H1 (cell line): Measurements from ENCODE around the gene TSC2. TPM values are rescaled to one million over a fixed set of nuclear protein-coding genes. Genes with fewer than 3 reads are reported as not detected.

ENCODE experiments used
- CTCF ChIA-PET: fragments of 300-600 bp; sonication (Branson Sonifier 250); formaldehyde crosslinking; loops from one replicate; lab custom pipeline; 2021; ENCODE audit not compliant: partially characterized antibody; lab: Charles Lee
- POLR2A ChIA-PET: fragments of 300-600 bp; sonication (Branson Sonifier 250); formaldehyde crosslinking; loops from one replicate; lab custom pipeline; 2021; ENCODE audit warnings: inconsistent platforms; ENCODE audit not compliant: partially characterized antibody; lab: Charles Lee
- DNase-seq, 2 experiments: peaks; one replicate each; pipeline versions ENCODE4 v3.0.0 to v3.0.0-alpha.2; 2010 to 2022; ENCODE audit warnings: low spot score in 2 of 2, low read depth in 1 of 2, mixed read lengths in 1 of 2
- FAIRE-seq: peaks from 2 replicates; lab custom pipeline; 2011; peaks lifted over from hg19 to GRCh38; lab: Jason Lieb, UNC
- H2AFZ ChIP-seq: 2 replicates; pipeline ENCODE4 v1.8.1; 2012; ENCODE audit warnings: low read length, inconsistent platforms
- H2AK5ac ChIP-seq: 2 replicates; pipeline ENCODE4 v1.6.1; 2013; ENCODE audit warnings: low read depth, low read length
- H2BK120ac ChIP-seq: replicated peaks from 2 replicates; pipeline ENCODE3; 2013; ENCODE audit warnings: low read depth, low read length, inconsistent platforms
- H2BK12ac ChIP-seq: 2 replicates; pipeline ENCODE4 v1.6.1; 2013; ENCODE audit warnings: low read depth, low read length
- H2BK15ac ChIP-seq: 2 replicates; pipeline ENCODE4 v1.6.1; 2013; ENCODE audit warnings: low read length
- H2BK20ac ChIP-seq: 2 replicates; pipeline ENCODE4 v1.6.1; 2013; ENCODE audit warnings: low read length
- H2BK5ac ChIP-seq: 2 replicates; pipeline ENCODE4 v1.6.1; 2013; ENCODE audit warnings: low read depth, low read length
- H3K14ac ChIP-seq: 2 replicates; pipeline ENCODE4 v1.6.1; 2013; ENCODE audit warnings: inconsistent platforms; ENCODE audit not compliant: insufficient read length
- H3K18ac ChIP-seq: 2 replicates; pipeline ENCODE4 v1.6.1; 2013; ENCODE audit warnings: low read length; ENCODE audit errors: extremely low read depth
- H3K23ac ChIP-seq: 2 replicates; pipeline ENCODE4 v1.6.1; 2013; ENCODE audit warnings: inconsistent platforms; ENCODE audit not compliant: insufficient read length
- H3K23me2 ChIP-seq: 2 replicates; pipeline ENCODE4 v1.6.1; 2013; ENCODE audit warnings: low read depth, low read length
- H3K27ac ChIP-seq: 2 replicates; pipeline ENCODE4 v1.6.1; 2011; ENCODE audit warnings: low read depth, low read length, inconsistent platforms
- H3K27me3 ChIP-seq, 4 experiments: replicated peaks in 1 of 4; 1 replicate in 1 of 4; 2 replicates in 3 of 4; pipeline versions ENCODE4 v1.6.1 to v1.8.1; 2011 to 2013; ENCODE audit warnings: low read length in 3 of 4, mild to moderate bottlenecking in 3 of 4, inconsistent platforms in 2 of 4, mixed read lengths in 2 of 4, moderate library complexity in 1 of 4; ENCODE audit not compliant: control insufficient read depth in 3 of 4, insufficient read depth in 3 of 4; ENCODE audit errors: extremely low read depth in 1 of 4
- H3K36me3 ChIP-seq, 4 experiments: 2 replicates each; pipeline versions ENCODE4 v1.6.1 to v1.8.1; 2011 to 2013; ENCODE audit warnings: mild to moderate bottlenecking in 4 of 4, low read length in 3 of 4, moderate library complexity in 2 of 4, control low read depth in 1 of 4, inconsistent platforms in 1 of 4; ENCODE audit not compliant: insufficient read depth in 4 of 4, control insufficient read depth in 2 of 4
- H3K4ac ChIP-seq: replicated peaks from 2 replicates; pipeline ENCODE3; 2013; ENCODE audit warnings: low read length, low read depth, mixed read lengths, inconsistent platforms; ENCODE audit not compliant: insufficient read length
- H3K4me1 ChIP-seq, 4 experiments: replicated peaks in 1 of 4; 1 replicate in 1 of 4; 2 replicates in 3 of 4; pipeline versions ENCODE4 v1.6.1 to v1.8.1; 2011 to 2013; ENCODE audit warnings: low read length in 3 of 4, inconsistent platforms in 2 of 4, mixed read lengths in 1 of 4; ENCODE audit not compliant: insufficient read depth in 4 of 4, control insufficient read depth in 3 of 4
- H3K4me2 ChIP-seq, 2 experiments: 2 replicates each; pipeline versions ENCODE4 v1.6.1 to v1.8.1; 2011 to 2013; ENCODE audit warnings: low read depth in 2 of 2, low read length in 2 of 2, control low read depth in 1 of 2, inconsistent platforms in 1 of 2, mild to moderate bottlenecking in 1 of 2; ENCODE audit not compliant: insufficient read depth in 1 of 2
- H3K4me3 ChIP-seq, 4 experiments: fragments of 200-600, 300-600 bp in 1 of 4; sonication (generic), shearing (Covaris generic), sonication (Bioruptor Twin) in 1 of 4; 2 replicates each; pipeline versions ENCODE4 v1.5.1 to v1.8.1; 2011 to 2016; ENCODE audit warnings: low read length in 4 of 4, low read depth in 3 of 4, control low read depth in 2 of 4, inconsistent platforms in 2 of 4, mild to moderate bottlenecking in 2 of 4, mixed read lengths in 1 of 4, moderate library complexity in 1 of 4; ENCODE audit not compliant: insufficient read depth in 2 of 4; ENCODE audit errors: extremely low read depth in 1 of 4
- H3K56ac ChIP-seq: replicated peaks from 2 replicates; pipeline ENCODE3; 2013; ENCODE audit warnings: low read depth, mild to moderate bottlenecking, mixed read lengths, low read length, inconsistent platforms; ENCODE audit not compliant: insufficient read length
- H3K79me1 ChIP-seq: 2 replicates; pipeline ENCODE4 v1.6.1; 2013; ENCODE audit warnings: low read depth, low read length, control low read depth
- H3K79me2 ChIP-seq, 2 experiments: 2 replicates each; pipeline versions ENCODE4 v1.6.1 to v1.8.1; 2012 to 2013; ENCODE audit warnings: low read length in 2 of 2, mild to moderate bottlenecking in 2 of 2, inconsistent platforms in 1 of 2; ENCODE audit not compliant: insufficient read depth in 2 of 2, control insufficient read depth in 1 of 2
- H3K9ac ChIP-seq, 4 experiments: replicated peaks in 1 of 4; 1 replicate in 1 of 4; 2 replicates in 3 of 4; pipeline versions ENCODE4 v1.6.1 to v1.8.1; 2011 to 2013; ENCODE audit warnings: low read depth in 3 of 4, low read length in 3 of 4, control low read depth in 2 of 4, mild to moderate bottlenecking in 2 of 4, moderate library complexity in 2 of 4, inconsistent platforms in 1 of 4; ENCODE audit errors: extremely low read depth in 1 of 4
- H3K9me3 ChIP-seq, 2 experiments: 2 replicates each; pipeline versions ENCODE4 v1.6.1 to v1.8.1; 2012 to 2013; ENCODE audit warnings: mild to moderate bottlenecking in 2 of 2, moderate library complexity in 2 of 2, control low read depth in 1 of 2, inconsistent platforms in 1 of 2, low read depth in 1 of 2, low read length in 1 of 2, mixed read lengths in 1 of 2; ENCODE audit not compliant: insufficient read depth in 2 of 2
- H4K20me1 ChIP-seq, 2 experiments: replicated peaks in 1 of 2; 2 replicates each; pipeline versions ENCODE3 to v1.8.1; 2011 to 2013; ENCODE audit warnings: inconsistent platforms in 2 of 2, low read length in 2 of 2, mild to moderate bottlenecking in 1 of 2; ENCODE audit not compliant: insufficient read depth in 2 of 2, control insufficient read depth in 1 of 2
- H4K5ac ChIP-seq: 2 replicates; pipeline ENCODE4 v1.6.1; 2013; ENCODE audit warnings: low read length, low read depth, mixed read lengths, inconsistent platforms; ENCODE audit not compliant: insufficient read length
- H4K8ac ChIP-seq: 2 replicates; pipeline ENCODE4 v1.8.0; 2013; ENCODE audit warnings: mild to moderate bottlenecking, moderate library complexity, low read length, inconsistent platforms; ENCODE audit not compliant: insufficient read depth; ENCODE audit errors: extremely low read depth
- H4K91ac ChIP-seq: replicated peaks from 2 replicates; pipeline ENCODE3; 2013; ENCODE audit warnings: low read length, mixed read lengths, inconsistent platforms; ENCODE audit not compliant: insufficient read length
- CBX8 ChIP-seq: fragments of 300-800, 300-1000 bp; sonication (generic); IDR thresholded peaks from 2 replicates; pipeline ENCODE4 v1.7.1; 2016; ENCODE audit warnings: low read depth, low read length, borderline replicate concordance
- JUND ChIP-seq: IDR thresholded peaks from 2 replicates; pipeline ENCODE4 v1.6.1; 2011; ENCODE audit warnings: mild to moderate bottlenecking, improper control_type of control experiment, low read length
- KDM4A ChIP-seq: IDR thresholded peaks from one replicate; pipeline ENCODE4 v1.7.1; 2012; ENCODE audit warnings: low read depth, mild to moderate bottlenecking, moderate library complexity, low read length, inconsistent platforms; ENCODE audit not compliant: severe bottlenecking
- POLR2A ChIP-seq, 2 experiments: IDR thresholded peaks; 1 replicate in 1 of 2; 2 replicates in 1 of 2; pipeline ENCODE4 v1.6.1; 2011; ENCODE audit warnings: low read depth in 2 of 2, low read length in 2 of 2, mild to moderate bottlenecking in 2 of 2; ENCODE audit errors: control extremely low read depth in 1 of 2
- RBBP5 ChIP-seq: IDR thresholded peaks from 2 replicates; pipeline ENCODE4 v1.7.1; 2012; ENCODE audit warnings: low read depth, mild to moderate bottlenecking, inconsistent platforms, low read length, moderate library complexity, borderline replicate concordance
- RXRA ChIP-seq: IDR thresholded peaks from 2 replicates; pipeline ENCODE4 v1.6.1; 2011; ENCODE audit warnings: low read depth, mild to moderate bottlenecking, low read length, moderate library complexity; ENCODE audit not compliant: insufficient read depth
- SIN3A ChIP-seq, 2 experiments: IDR thresholded peaks in 1 of 2; conservative IDR thresholded peaks in 1 of 2; 2 replicates each; pipeline ENCODE4 v1.6.1; 2011 to 2012; ENCODE audit warnings: low read length in 2 of 2, improper control_type of control experiment in 1 of 2, low read depth in 1 of 2, mild to moderate bottlenecking in 1 of 2
- SUZ12 ChIP-seq: fragments of 200-600 bp; sonication (generic); IDR thresholded peaks from 2 replicates; pipeline ENCODE4 v1.6.1; 2012; ENCODE audit warnings: mild to moderate bottlenecking, inconsistent platforms, low read length, moderate library complexity, mixed read lengths
- TAF1 ChIP-seq: IDR thresholded peaks from 2 replicates; pipeline ENCODE4 v1.6.1; 2011; ENCODE audit warnings: mild to moderate bottlenecking, low read depth, low read length
- TBP ChIP-seq: IDR thresholded peaks from 2 replicates; pipeline ENCODE4 v1.6.1; 2011; ENCODE audit warnings: low read depth, low read length, improper control_type of control experiment
- WGBS, 2 experiments: shearing (Covaris generic) in 1 of 2; methylation state at CpG; one replicate each; pipeline versions ENCODE4 v1.1.6 to v1.1.7; 2013 to 2015; ENCODE audit warnings: low lambda C conversion rate in 2 of 2, mixed read lengths in 2 of 2, inconsistent platforms in 1 of 2, low coverage in 1 of 2, missing lambda C conversion rate in 1 of 2; ENCODE audit not compliant: insufficient replicate concordance in 2 of 2, insufficient coverage in 1 of 2, insufficient read length in 1 of 2; ENCODE audit errors: extremely low coverage in 1 of 2, missing lambda C conversion rate in 1 of 2; 5-methylcytosine and 5-hydroxymethylcytosine counted together
- polyA plus RNA-seq, 7 experiments: library from polyadenylated mRNA; depleted of rRNA in 3 of 7; stranded (reverse) in 5 of 7; unstranded in 2 of 7; fragments of >200 nt in 5 of 7; fragments of 200-250 nt in 2 of 7; gene quantifications; 1 replicate in 5 of 7; 2 replicates in 1 of 7; 4 replicates in 1 of 7; pipeline versions ENCODE4 v1.2.1 to v1.2.3, GENCODE V29; 2011 to 2013; ENCODE audit warnings: missing spikeins in 2 of 7, mixed read lengths in 2 of 7
- total RNA-seq: library from RNA; stranded (reverse); fragmentation: NEBNext Ultra II Directional; extraction: Animal tissue kit (Norgen Biotek cat#: 25700); gene quantifications from 2 replicates; pipeline ENCODE4 v1.2.1, GENCODE V29; 2021
- TF ChIP-seq, protein P1 (sequence below): IDR thresholded peaks from 2 replicates; pipeline ENCODE4 v1.6.1; 2012; ENCODE audit warnings: inconsistent platforms
- TF ChIP-seq, protein P2 (sequence below): IDR thresholded peaks from 2 replicates; pipeline ENCODE4 v1.6.1; 2011; ENCODE audit warnings: low read depth, mild to moderate bottlenecking, low read length; ENCODE audit not compliant: insufficient read depth

Gene TSC2
- total and polyA plus RNA-seq, 2 of the 8 experiments (the other 6 are each of a cell fraction or from before 2014, with no cell fraction given): 65.9 to 96.6 TPM

DNA sequence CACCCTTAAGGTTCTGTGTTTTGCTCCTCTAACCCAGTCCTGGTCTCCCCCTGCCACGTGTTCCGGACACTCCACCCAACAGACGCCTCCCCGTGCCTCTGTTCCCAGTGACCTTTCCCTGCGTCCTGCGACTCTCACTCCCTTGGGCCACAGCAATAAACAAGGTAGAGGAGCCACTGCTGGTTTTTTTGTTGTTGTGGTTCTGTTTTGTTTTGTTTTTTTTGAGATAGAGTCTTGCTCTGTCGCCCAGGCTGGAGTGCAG lies 31.9 kb upstream of the TSC2 start:
- Histone ChIP-seq H4K20me1 (no peaks in the 10 kb centered on the region), H3K4me3 (no peak overlapping the region), H2BK5ac (no peak overlapping the region), H2BK20ac (no peak overlapping the region), H3K79me1 (no peaks in the 10 kb centered on the region), H3K4me1 (peaks cover 0 to 15% (median 2%) of the 10 kb centered on the region in 4 experiments; a peak in 4 of 7 replicates), H4K91ac (no peak overlapping the region), H4K5ac (no peak overlapping the region), H2AK5ac (no peak overlapping the region), H2BK15ac (no peak overlapping the region), H3K23ac (no peak overlapping the region), H3K36me3 (peaks cover 0 to 5% (median 0%) of the 10 kb centered on the region in 4 experiments; a peak in 1 of 8 replicates), H3K23me2 (peaks cover 8% of the 10 kb centered on the region; the same call in 1 of the 2 replicates), H3K9me3 (no peaks in the 10 kb centered on the region), H3K56ac (no peak overlapping the region), H4K8ac (no peak overlapping the region), H2AFZ (no peak overlapping the region), H3K14ac (no peak overlapping the region), H3K4me2 (no peak overlapping the region), H3K9ac (no peak overlapping the region), H3K27ac (no peak overlapping the region), H2BK12ac (no peak overlapping the region), H3K27me3 (peaks cover 18 to 28% (median 22%) of the 10 kb centered on the region in 4 experiments), H2BK120ac (no peak overlapping the region), H3K4ac (no peak overlapping the region), H3K79me2 (no peaks in the 10 kb centered on the region), H3K18ac (no peak overlapping the region)
- FAIRE-seq (no peak), DNase-seq (no peak)
- POLR2A ChIA-PET: interaction anchor here (0.9 to 1.3 kb wide), 4 partner anchors 11 to 137 kb away, joined by 3 to 7 read pairs (median 6); partner anchors contain the start of gene RPS2
- CTCF ChIA-PET: interaction anchor here (0.8 to 3.3 kb wide), 19 partner anchors 8 to 166 kb away, joined by 3 to 18 read pairs (median 5); partner anchors contain the start of gene PKD1
- 94% methylated on average over 7 of the region's 7 CpGs; no CpG with 5 or more reads in 1 of the 2 experiments for WGBS, 2 experiments
- TF ChIP-seq TAF1 (no peak), JUND (no peak), CBX8 (no peak), TBP (no peak), RBBP5 (no peak), SUZ12 (no peak), SIN3A (conservative IDR thresholded peaks at IDR 0.05 in 1 of 2, IDR thresholded peaks at IDR 0.05 in 1 of 2; ENCODE audit: low read depth in 1 of 2, low read length in 2 of 2) (no peak), RXRA (no peak), POLR2A (IDR thresholded peaks at IDR 0.05; ENCODE audit: control extremely low read depth in 1 of 2, low read depth in 2 of 2, low read length in 2 of 2) (no peak), KDM4A (no peak)
- TF ChIP-seq, protein P1, sequence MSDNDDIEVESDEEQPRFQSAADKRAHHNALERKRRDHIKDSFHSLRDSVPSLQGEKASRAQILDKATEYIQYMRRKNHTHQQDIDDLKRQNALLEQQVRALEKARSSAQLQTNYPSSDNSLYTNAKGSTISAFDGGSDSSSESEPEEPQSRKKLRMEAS: no peak
- TF ChIP-seq, protein P2, sequence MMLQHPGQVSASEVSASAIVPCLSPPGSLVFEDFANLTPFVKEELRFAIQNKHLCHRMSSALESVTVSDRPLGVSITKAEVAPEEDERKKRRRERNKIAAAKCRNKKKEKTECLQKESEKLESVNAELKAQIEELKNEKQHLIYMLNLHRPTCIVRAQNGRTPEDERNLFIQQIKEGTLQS: no peak
